ENCODE results near the gene TIMP3. TPM values are rescaled to one million over a fixed set of nuclear protein-coding genes. Genes with fewer than 3 reads are reported as not detected.

TIMP3 gene
- total and polyA plus RNA-seq, 11 donors: 112 to 629 (median 152) TPM

GRCh38 chr22:32803020-32803737, 1.7 kb downstream of the TIMP3 start:
- DNase-seq (peak in 2 of 5 donors; percentile 54 to 61), ATAC-seq (peak; percentile 20 to 40 (median 31))
- intact Hi-C loops (cut with DNase I): loop anchor here in 8 of 10 donors (2.0 to 5.0 kb wide), 11 partner anchors 22 to 199 kb away; no protein-coding TSS in a partner anchor

GRCh38 chr22:32803738-32804435, 2.4 kb downstream of the TIMP3 start:
- intact Hi-C loops (cut with DNase I): loop anchor here in 8 of 10 donors (2.0 to 5.0 kb wide), 11 partner anchors 21 to 198 kb away; no protein-coding TSS in a partner anchor
- DNase-seq: peak in 2 of 5 donors; percentile 46 to 56

More at GRCh38 chr22:32803020-32803737, 1.7 kb downstream of the TIMP3 start:
- Histone ChIP-seq H3K27ac (peak overlapping the region; percentile 77 to 94 (median 92)), H3K27me3 (peaks cover 0 to 14% (median 0%) of the 10 kb centered on the region in 9 donors), H3K4me1 (peaks cover 0 to 68% (median 44%) of the 10 kb centered on the region in 12 donors), H3K4me3 (peak overlapping the region; percentile 64 to 99 (median 94)), H3K9me3 (no peaks in the 10 kb centered on the region), H3K36me3 (peaks cover 0 to 16% (median 7%) of the 10 kb centered on the region in 9 donors)
- 1 to 16% (median 6%) methylated on average over 7 of the region's 7 CpGs for WGBS, 4 donors
- TF ChIP-seq POLR2A (IDR thresholded peaks at IDR 0.05) (no peak), CTCF (IDR thresholded peaks at IDR 0.05) (no peak)

GRCh38 chr22:32804531-32805360, 3.2 kb downstream of the TIMP3 start:
- intact Hi-C loops (cut with DNase I): loop anchor here in 7 of 10 donors (5.0 kb wide), 7 partner anchors 33 to 198 kb away; no protein-coding TSS in a partner anchor
- WGBS, 4 donors: 31 to 42% (median 32%) methylated on average over 14 of the region's 14 CpGs
- ATAC-seq (peak in 1 of 4 donors; percentile 3), DNase-seq (peak in 1 of 5 donors; percentile 52)
- peak overlapping the region; percentile 42 to 94 (median 92) for H3K27ac ChIP-seq
- peaks cover 0 to 14% (median 0%) of the 10 kb centered on the region in 9 donors for H3K27me3 ChIP-seq
- TF ChIP-seq CTCF (IDR thresholded peaks at IDR 0.05): no peak
- no peak for TF ChIP-seq POLR2A (IDR thresholded peaks at IDR 0.05)
- peak overlapping the region; percentile 64 to 99 (median 94) for H3K4me3 ChIP-seq
- H3K36me3 ChIP-seq: peaks cover 0 to 30% (median 13%) of the 10 kb centered on the region in 9 donors
- no peaks in the 10 kb centered on the region for H3K9me3 ChIP-seq
- peaks cover 6 to 80% (median 58%) of the 10 kb centered on the region in 12 donors for H3K4me1 ChIP-seq

More at GRCh38 chr22:32803738-32804435, 2.4 kb downstream of the TIMP3 start:
- 11 to 19% (median 16%) methylated on average over 13 of the region's 13 CpGs for WGBS, 4 donors
- Histone ChIP-seq H3K9me3 (no peaks in the 10 kb centered on the region), H3K4me3 (peak overlapping the region; percentile 64 to 99 (median 94)), H3K27ac (peak overlapping the region; percentile 42 to 94 (median 92)), H3K4me1 (peaks cover 3 to 75% (median 51%) of the 10 kb centered on the region in 12 donors), H3K36me3 (peaks cover 0 to 23% (median 13%) of the 10 kb centered on the region in 9 donors), H3K27me3 (peaks cover 0 to 14% (median 0%) of the 10 kb centered on the region in 9 donors)
- TF ChIP-seq CTCF (IDR thresholded peaks at IDR 0.05): peak in 1 of 12 donors; percentile 11
- TF ChIP-seq POLR2A (IDR thresholded peaks at IDR 0.05): no peak
- peak in 3 of 4 donors; percentile 30 to 55 (median 38) for ATAC-seq

Measured in heart left ventricle (tissue), 16 donors.